NT2/D1 (cell line): ENCODE measurements around the gene ARHGAP45.
A peak's percentile ranks its signal among the peaks of the same experiment; 100 is the strongest.

Experiments used
- DNase-seq: peaks from one replicate; pipeline ENCODE4 v3.0.0-alpha.2; 2011; ENCODE audit warnings: low read depth, low spot score
- H3K27me3 ChIP-seq: 2 replicates; pipeline ENCODE4 v1.6.0; 2011; ENCODE audit warnings: mild to moderate bottlenecking; ENCODE audit not compliant: insufficient read length, insufficient read depth
- H3K36me3 ChIP-seq: 2 replicates; pipeline ENCODE4 v1.6.1; 2011; ENCODE audit warnings: mild to moderate bottlenecking, low read length, mixed read lengths; ENCODE audit not compliant: insufficient read depth, insufficient read length
- H3K4me1 ChIP-seq: 2 replicates; pipeline ENCODE4 v1.5.1; 2011; ENCODE audit not compliant: insufficient read depth, insufficient read length
- H3K4me3 ChIP-seq: 2 replicates; pipeline ENCODE4 v1.5.1; 2011; ENCODE audit warnings: low read depth; ENCODE audit not compliant: insufficient read length
- H3K9ac ChIP-seq: 2 replicates; pipeline ENCODE4 v1.6.0; 2011; ENCODE audit warnings: low read depth; ENCODE audit not compliant: insufficient read length
- H3K9me3 ChIP-seq: 2 replicates; pipeline ENCODE4 v1.5.1; 2011; ENCODE audit warnings: mild to moderate bottlenecking, low read length; ENCODE audit not compliant: insufficient read depth
- SUZ12 ChIP-seq: IDR thresholded peaks from 2 replicates; pipeline ENCODE4 v1.6.1; 2011; ENCODE audit not compliant: insufficient read length, insufficient read depth; ENCODE audit errors: extremely low read depth
- YY1 ChIP-seq: IDR thresholded peaks from 2 replicates; pipeline ENCODE4 v1.6.1; 2011; ENCODE audit not compliant: insufficient read length, insufficient read depth
- ZNF274 ChIP-seq: IDR thresholded peaks from 2 replicates; pipeline ENCODE4 v1.6.1; 2011; ENCODE audit warnings: mild to moderate bottlenecking, low read depth, low read length

ARHGAP45 gene, protein sequence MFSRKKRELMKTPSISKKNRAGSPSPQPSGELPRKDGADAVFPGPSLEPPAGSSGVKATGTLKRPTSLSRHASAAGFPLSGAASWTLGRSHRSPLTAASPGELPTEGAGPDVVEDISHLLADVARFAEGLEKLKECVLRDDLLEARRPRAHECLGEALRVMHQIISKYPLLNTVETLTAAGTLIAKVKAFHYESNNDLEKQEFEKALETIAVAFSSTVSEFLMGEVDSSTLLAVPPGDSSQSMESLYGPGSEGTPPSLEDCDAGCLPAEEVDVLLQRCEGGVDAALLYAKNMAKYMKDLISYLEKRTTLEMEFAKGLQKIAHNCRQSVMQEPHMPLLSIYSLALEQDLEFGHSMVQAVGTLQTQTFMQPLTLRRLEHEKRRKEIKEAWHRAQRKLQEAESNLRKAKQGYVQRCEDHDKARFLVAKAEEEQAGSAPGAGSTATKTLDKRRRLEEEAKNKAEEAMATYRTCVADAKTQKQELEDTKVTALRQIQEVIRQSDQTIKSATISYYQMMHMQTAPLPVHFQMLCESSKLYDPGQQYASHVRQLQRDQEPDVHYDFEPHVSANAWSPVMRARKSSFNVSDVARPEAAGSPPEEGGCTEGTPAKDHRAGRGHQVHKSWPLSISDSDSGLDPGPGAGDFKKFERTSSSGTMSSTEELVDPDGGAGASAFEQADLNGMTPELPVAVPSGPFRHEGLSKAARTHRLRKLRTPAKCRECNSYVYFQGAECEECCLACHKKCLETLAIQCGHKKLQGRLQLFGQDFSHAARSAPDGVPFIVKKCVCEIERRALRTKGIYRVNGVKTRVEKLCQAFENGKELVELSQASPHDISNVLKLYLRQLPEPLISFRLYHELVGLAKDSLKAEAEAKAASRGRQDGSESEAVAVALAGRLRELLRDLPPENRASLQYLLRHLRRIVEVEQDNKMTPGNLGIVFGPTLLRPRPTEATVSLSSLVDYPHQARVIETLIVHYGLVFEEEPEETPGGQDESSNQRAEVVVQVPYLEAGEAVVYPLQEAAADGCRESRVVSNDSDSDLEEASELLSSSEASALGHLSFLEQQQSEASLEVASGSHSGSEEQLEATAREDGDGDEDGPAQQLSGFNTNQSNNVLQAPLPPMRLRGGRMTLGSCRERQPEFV

DNA sequence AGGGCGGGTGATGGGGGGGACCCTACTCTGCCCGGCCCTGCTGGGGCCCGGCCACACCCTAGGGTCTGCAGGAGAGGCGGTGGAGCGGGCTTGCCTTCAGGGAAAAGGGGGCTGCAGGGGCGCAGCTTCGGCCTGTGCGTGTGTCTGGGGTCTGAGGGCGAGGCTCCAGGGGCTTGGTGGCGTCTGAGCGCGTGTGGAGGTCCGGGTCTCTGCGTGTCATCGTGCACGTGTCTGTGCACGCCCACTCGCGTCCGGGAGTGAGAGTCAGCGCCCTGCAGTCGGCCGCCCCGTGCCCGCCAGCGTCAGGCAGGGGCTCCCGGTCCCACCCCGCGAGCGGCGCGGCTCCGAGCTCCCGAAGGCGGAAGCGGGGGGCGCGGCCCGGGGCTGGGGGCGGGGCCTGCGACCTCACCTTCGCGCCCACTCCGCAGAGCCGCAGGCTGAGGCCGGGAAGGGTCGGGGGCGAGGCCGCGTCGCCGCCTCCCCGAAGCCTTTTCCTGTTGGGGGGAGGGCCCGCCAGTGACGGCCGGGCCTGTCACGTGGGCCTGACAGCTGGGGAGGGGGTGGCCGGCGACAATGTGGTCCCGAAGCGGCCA, at the start of gene ARHGAP45:
Gene ARHGAP45 (plus strand): TSS at position 420 of the 593 bp plus-strand sequence. CDS start 239 bp downstream, outside the sequence.
- peaks cover 31% of the 10 kb centered on the region for H3K27me3 ChIP-seq
- no peak for DNase-seq
- no peak for TF ChIP-seq YY1
- no peak for TF ChIP-seq SUZ12
- no peak for TF ChIP-seq ZNF274

DNA sequence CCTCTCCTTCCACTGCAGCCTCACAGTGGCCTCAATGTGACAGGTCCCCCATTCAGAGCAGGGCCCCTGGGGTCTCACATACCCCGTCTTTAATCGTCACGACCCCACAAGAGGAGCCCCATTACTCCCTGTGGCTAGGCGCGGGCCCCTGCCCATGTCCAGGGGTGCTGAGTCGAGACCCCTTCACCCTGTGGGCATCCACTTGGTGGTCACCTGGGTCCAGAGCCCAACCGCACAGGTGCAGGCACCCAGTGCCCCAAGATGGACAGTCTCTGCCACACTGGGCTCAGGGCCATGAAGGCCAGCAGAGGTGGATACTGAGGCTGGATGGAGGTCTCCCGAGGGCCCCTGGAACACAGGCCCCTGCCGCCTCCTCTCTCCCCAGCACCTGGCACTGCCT, 49.1 kb upstream of the ARHGAP45 start:
- H3K36me3 ChIP-seq, result peaks cover 66% of the 10 kb centered on the region
- H3K9ac ChIP-seq, result peak overlapping the region; percentile 44

More for the DNA sequence above, at the start of gene ARHGAP45:
- Histone ChIP-seq H3K4me3 (peak within 1 kb of the TSS; percentile 40), H3K9me3 (peaks cover 4% of the 10 kb centered on the region; the same call in 1 of the 2 replicates), H3K36me3 (no peaks in the 10 kb centered on the region), H3K9ac (peak within 1 kb of the TSS; percentile 85), H3K4me1 (peaks cover 16% of the 10 kb centered on the region)

DNA sequence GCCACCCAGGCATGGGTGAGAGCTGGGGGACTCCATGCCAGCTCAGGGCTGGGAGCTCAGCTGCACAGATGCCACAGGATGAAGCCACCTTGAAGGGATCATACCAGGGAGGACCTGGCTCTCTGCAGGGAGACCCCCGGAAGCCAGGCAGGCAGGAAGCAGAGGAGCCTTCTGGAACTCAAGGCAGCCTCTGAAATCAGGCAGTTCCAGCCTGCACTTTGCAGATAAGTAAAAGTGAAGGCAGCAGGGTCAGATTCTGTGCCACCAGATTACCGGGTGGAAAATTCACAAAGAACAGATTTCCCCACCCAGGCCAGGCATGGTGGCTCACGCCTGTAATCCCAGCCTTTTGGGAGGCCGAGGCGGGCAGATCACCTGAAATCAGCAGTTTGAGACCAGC, 48.6 kb upstream of the ARHGAP45 start:
- TF ChIP-seq ZNF274 (no peak), SUZ12 (no peak), YY1 (no peak)

More for the DNA sequence above, 49.1 kb upstream of the ARHGAP45 start:
- DNase-seq, result no peak
- Histone ChIP-seq H3K4me3 (no peak overlapping the region), H3K9me3 (no peaks in the 10 kb centered on the region), H3K4me1 (peaks cover 45% of the 10 kb centered on the region), H3K27me3 (no peaks in the 10 kb centered on the region)
- no peak for TF ChIP-seq ZNF274
- no peak for TF ChIP-seq SUZ12
- no peak for TF ChIP-seq YY1

DNA sequence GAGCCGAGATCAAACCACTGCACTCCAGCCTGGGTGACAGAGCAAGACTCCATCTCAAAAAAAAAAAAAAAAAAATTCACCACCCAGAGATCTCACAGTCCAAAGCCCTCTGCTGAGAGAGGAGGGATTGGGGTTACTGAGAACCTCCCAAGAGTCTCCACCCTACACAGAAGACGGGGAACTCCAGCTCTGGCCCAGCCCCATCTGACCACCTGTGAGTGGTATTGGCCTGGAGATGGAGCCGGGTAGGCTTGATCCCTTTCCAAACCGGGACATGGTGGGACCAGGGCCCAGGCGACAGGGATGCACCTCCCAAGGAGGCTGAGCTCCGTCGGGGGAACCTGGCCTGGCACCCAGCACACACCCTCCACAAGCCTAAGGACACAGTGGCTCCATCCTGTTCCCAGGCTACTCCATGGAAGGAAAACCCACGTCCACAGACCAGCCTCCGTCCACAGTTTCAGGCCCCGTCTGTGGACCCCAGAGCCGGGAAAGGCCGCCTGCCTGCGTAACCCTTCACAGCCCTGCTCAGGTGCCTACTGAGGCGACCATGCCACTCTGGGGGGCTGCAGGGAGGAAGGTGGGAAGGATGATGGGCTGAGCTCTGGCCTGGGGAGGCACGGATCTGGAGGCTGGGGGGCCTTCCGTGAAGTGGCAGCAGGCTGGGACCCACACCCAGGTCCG, 47.9 kb upstream of the ARHGAP45 start:
- H3K4me3 ChIP-seq, result peak overlapping the region; percentile 96
- H3K36me3 ChIP-seq, result peaks cover 54% of the 10 kb centered on the region
- peak overlapping the region; percentile 98 for H3K9ac ChIP-seq
- TF ChIP-seq YY1 (no peak), SUZ12 (no peak), ZNF274 (no peak)
- H3K4me1 ChIP-seq, result peaks cover 42% of the 10 kb centered on the region
- H3K9me3 ChIP-seq, result no peaks in the 10 kb centered on the region
- DNase-seq, result no peak
- H3K27me3 ChIP-seq, result no peaks in the 10 kb centered on the region

More for the DNA sequence above, 48.6 kb upstream of the ARHGAP45 start:
- Histone ChIP-seq H3K36me3 (peaks cover 61% of the 10 kb centered on the region), H3K4me3 (no peak overlapping the region), H3K4me1 (peaks cover 42% of the 10 kb centered on the region), H3K9me3 (no peaks in the 10 kb centered on the region), H3K27me3 (no peaks in the 10 kb centered on the region), H3K9ac (peak overlapping the region; percentile 74)
- no peak for DNase-seq

DNA sequence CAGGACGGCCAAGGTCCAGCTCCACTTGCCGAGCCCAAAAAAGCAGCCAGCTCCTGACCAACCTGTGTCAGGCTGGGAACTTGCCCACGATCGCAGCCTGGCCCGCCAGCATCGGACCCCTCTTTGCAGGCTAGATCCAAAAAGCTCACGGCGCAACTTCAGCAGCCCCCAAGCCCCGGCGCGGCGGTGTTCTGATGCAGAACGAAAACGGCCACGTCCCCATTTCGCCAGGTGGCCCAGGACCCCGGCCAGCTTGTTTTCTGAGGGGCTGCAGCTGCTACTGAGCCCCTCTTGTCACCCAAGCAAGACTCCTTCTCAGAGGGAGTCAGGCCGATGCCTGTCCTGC, 47.4 kb upstream of the ARHGAP45 start:
- DNase-seq, result no peak
- peak overlapping the region; percentile 96 for H3K4me3 ChIP-seq
- peak overlapping the region; percentile 98 for H3K9ac ChIP-seq
- H3K36me3 ChIP-seq, result peaks cover 49% of the 10 kb centered on the region
- no peaks in the 10 kb centered on the region for H3K27me3 ChIP-seq
- no peaks in the 10 kb centered on the region for H3K9me3 ChIP-seq
- H3K4me1 ChIP-seq, result peaks cover 42% of the 10 kb centered on the region
- TF ChIP-seq YY1 (no peak), SUZ12 (no peak)
